ENCODE results near the gene CCDC9.
"Not testable (repeated sequence)": the region's sequence is repeated elsewhere in the genome, so short reads cannot be mapped to it uniquely, and the experiment has no call there.

CCDC9 gene

GRCh38 chr19:47258434-47258833 lies 2.1 kb downstream of the CCDC9 start:
- peak overlapping the region; percentile 69 for H3K4me3 ChIP-seq (ENCODE audit: low read depth, low read length)

DNA sequence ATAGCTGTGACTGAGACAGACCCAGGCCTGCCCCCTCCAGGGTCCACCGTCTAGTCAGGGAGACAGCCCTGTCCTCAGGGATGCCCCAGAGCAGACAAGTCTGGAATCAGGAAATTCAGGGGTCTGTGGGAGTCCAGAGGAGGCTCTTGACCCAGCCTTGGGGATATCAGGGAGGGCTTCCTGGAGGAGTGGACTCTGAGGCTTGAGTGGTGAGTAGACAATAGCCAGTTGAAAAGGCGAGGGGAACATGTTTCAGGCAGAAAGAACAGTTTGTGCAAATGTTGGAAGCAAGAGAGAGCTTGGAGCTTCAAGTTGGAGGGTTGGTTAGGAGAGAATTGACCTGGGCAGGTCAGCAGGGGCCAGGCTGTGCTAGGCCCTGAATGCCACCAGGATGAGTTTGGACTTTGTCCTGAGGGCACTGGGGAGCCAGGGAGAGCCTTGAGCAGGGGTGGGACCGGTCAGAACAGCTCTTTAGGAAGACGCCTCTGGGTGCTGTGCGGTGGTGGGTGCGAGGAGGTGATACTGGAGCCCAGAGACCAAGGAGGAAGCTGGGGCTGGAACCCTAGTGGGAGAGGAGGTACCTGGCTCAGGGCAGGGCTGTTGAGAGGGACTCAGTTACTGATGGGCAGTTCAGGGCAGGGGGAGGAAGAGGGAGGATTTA lies 2.7 kb downstream of the CCDC9 start:
- DNase-seq (ENCODE audit: low read depth) = no peak

More at GRCh38 chr19:47258434-47258833, 2.1 kb downstream of the CCDC9 start:
- no peak for DNase-seq (ENCODE audit: low read depth)

DNA sequence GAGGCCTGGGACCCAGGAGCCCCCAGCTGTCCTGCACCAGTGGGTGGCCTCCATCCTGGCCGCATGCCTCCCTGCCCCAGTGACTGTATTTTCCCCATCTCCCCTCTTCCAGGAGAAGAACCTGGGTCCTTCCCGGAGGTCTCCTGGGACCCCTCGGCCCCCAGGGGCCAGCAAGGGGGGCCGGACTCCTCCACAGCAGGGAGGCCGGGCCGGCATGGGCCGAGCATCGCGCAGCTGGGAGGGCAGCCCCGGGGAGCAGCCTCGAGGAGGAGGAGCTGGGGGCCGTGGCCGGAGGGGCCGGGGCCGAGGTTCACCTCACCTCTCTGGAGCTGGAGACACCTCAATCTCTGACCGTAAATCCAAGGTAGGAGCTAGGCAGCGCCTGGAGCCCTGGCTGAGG lies 4.2 kb downstream of the CCDC9 start:
- DNase-seq (ENCODE audit: low read depth) = no peak
- no peak overlapping the region for H3K4me3 ChIP-seq (ENCODE audit: low read depth, low read length)

More for the DNA sequence above, 2.7 kb downstream of the CCDC9 start:
- H3K4me3 ChIP-seq (ENCODE audit: low read depth, low read length) = peak overlapping the region; percentile 69

GRCh38 chr19:47261946-47262793 lies 5.8 kb downstream of the CCDC9 start:
- not testable (repeated sequence) for DNase-seq (ENCODE audit: low read depth); H3K4me3 ChIP-seq (ENCODE audit: low read depth, low read length)

DNA sequence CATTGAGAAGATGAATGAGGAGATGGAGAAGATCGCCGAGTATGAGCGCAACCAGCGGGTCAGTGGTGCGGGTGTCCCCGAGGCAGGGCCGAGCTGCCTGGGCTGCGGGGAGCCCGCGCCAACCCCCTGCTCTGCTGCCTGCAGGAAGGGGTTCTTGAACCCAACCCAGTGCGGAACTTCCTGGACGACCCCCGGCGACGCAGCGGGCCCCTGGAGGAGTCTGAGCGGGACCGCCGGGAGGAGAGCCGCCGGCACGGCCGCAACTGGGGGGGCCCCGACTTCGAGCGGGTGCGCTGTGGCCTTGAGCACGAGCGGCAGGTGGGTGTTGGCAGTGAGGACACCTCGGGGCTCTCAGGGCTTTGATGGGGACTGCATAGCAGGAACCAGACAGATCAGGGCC lies 8.3 kb downstream of the CCDC9 start:
- DNase-seq (ENCODE audit: low read depth) = no peak
- no peak overlapping the region for H3K4me3 ChIP-seq (ENCODE audit: low read depth, low read length)

- no peak overlapping the region for H3K4me3 ChIP-seq (ENCODE audit: low read depth, low read length)
- no peak for DNase-seq (ENCODE audit: low read depth)
Observed at GRCh38 chr19:47266401-47266941, 10.1 kb downstream of the CCDC9 start.

DNA sequence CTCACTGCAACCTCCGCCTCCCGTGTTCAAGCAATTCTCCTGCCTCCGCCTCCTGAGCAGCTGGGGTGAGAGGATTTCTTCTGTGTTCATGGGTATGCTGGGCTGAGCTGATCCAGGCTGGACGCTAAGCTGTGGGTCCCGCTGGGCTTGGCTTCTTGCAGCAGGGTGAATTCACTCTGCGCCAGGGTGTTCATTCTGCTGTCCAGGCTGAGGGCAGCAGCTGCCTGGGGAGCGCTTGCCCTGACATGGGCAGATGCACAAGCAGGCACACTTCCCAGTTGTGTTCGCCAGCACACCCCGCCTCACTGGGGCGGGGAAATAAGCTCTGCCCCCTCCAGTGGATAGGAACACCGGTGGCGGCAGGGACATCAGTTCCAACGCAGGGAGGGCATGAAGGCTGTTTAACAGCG lies 11.0 kb downstream of the CCDC9 start:
- no peak for DNase-seq (ENCODE audit: low read depth)

GRCh38 chr19:47268028-47268427 lies 11.7 kb downstream of the CCDC9 start:
- H3K4me3 ChIP-seq (ENCODE audit: low read depth, low read length) = no peak overlapping the region
- DNase-seq (ENCODE audit: low read depth) = no peak

More for the DNA sequence above, 11.0 kb downstream of the CCDC9 start:
- H3K4me3 ChIP-seq (ENCODE audit: low read depth, low read length) = no peak overlapping the region

DNA sequence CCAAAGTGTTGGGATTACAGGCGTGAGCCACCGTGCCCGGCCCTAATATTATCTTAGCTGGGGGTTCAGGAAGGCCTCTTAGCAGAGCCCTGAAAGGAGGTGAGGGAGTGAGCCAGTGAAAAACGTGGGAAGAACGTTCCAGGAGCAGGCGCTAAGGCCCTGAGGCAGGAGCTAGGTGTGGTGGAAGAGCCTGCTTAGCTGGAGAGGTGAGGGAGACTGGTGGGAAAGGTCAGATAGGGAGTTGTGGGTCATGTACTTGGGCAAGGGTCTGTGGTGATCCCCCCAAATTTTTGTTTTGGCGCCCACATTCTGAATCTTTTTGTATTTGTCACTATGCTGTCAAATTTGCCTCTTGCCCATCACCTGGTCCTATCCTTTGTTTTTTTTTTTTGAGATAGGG lies 13.3 kb downstream of the CCDC9 start:
- H3K4me3 ChIP-seq (ENCODE audit: low read depth, low read length) = no peak overlapping the region

GRCh38 chr19:47270408-47270807 lies 14.1 kb downstream of the CCDC9 start:
- no peak overlapping the region for H3K4me3 ChIP-seq (ENCODE audit: low read depth, low read length)
- DNase-seq (ENCODE audit: low read depth) = no peak

More for the DNA sequence above, 13.3 kb downstream of the CCDC9 start:
- DNase-seq (ENCODE audit: low read depth) = no peak

DNA sequence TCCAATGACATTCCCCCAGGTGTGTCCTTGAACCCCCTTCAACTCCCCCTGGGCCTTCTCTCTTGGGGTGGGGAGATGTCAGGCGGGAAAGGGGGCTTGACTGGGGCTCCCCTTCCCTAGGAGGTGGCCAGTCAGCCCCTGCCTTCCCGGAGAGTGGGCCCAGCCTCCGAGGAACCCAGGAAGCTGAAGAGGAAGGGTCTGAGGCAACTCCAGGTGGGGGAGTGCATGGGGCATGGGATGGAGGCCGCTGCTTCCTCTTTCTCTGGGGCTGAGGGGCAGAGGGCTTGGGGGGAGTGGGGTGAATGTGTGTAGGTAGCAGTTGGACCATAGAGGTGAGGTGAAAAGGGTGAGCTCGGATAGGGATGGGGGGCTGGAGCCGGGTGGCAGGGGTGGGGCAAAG lies 15.6 kb downstream of the CCDC9 start:
- H3K4me3 ChIP-seq (ENCODE audit: low read depth, low read length) = no peak overlapping the region
- DNase-seq (ENCODE audit: low read depth) = no peak

- H3K4me3 ChIP-seq (ENCODE audit: low read depth, low read length) = peak overlapping the region; percentile 72
- no peak for DNase-seq (ENCODE audit: low read depth)
Observed at GRCh38 chr19:47272448-47273312, 16.4 kb downstream of the CCDC9 start.

DNA sequence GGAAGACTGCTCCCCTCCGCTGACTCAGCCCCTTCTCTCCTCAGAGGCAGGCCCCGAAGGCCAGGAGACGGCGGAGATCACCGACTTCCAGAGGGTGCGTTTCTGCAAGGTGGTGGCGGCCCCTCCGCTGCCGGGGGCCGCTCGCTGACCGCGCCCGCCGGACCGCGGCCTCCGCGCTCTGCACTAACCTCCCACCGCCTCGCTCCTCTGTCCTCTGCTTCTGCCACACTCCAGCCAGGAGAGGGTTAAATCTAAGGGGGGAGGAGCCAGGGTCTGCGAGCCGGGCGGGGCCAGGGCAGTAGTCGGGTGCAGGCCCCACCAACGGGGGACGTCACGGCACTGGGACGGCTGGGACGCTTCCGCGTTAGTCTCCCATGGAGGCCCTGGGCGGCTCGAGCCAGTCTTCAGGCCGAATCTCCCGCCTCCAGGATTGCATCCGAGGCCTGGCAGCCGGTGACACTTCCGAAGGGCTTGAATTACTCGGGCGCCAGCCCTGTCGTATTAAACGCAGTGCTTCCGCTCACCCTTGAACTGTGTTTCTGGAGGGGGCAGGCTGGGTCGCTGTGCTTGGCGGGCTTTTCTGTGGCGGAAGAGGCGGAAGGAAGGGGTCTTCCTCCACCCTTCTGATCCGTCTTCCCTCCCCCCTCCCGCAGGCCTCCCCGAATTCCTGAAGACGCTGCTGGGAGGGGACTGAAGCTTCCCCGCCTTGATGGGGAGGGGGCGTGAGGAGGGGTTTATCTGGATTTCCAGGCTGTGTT lies 17.2 kb downstream of the CCDC9 start:
- H3K4me3 ChIP-seq (ENCODE audit: low read depth, low read length) = peak overlapping the region; percentile 72

DNA sequence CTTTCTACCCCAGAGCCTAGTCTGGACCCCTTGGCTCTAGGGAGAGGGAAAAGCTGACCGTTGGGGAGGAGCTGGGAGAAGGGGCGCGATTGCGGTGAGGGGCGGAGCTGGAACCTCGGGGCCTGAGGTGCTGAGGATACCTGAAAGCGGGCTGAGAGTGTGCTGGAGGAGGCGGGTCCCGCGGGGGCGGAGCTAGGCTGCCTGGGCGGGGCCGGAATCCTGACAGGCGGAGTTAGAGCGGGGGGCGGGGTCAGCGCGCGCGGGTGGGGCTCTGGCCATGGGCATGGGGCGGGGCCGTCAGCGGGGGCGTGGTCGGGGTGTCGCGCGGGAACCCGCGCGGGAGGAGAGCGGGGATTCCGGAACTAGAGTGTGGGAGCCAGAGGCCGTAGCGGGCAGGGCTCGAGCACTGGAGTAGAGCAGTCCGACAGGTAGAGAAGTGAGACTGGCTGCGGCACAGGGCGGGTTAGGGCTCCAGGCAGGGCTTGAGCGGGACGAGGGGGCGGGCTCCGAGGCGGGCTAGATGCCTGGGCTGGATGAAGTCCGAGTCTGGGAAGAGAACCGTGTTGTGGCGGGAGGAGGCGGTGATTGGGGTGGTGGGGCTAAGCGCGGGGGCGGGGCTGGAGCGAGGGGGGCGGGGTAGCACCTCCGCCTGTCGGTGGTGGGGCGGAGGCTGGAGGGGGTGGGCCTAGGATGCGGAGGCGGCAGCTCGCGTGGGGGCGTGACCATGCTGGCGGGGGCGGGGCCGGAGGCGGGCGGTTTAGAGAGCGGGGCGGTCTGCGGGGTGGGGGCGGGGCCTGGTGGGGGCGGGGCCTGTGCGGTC lies 18.0 kb downstream of the CCDC9 start, which contains the start of gene INAFM1:
Gene INAFM1, plus strand, starts transcription at position 815 of the 820 bp plus-strand sequence. CDS start 35 bp downstream, outside the sequence.
- DNase-seq (ENCODE audit: low read depth) = peak; percentile 75
- peak within 1 kb of the TSS; percentile 72 for H3K4me3 ChIP-seq (ENCODE audit: low read depth, low read length)

More for the DNA sequence above, 17.2 kb downstream of the CCDC9 start:
- DNase-seq (ENCODE audit: low read depth) = peak; percentile 78

DNA sequence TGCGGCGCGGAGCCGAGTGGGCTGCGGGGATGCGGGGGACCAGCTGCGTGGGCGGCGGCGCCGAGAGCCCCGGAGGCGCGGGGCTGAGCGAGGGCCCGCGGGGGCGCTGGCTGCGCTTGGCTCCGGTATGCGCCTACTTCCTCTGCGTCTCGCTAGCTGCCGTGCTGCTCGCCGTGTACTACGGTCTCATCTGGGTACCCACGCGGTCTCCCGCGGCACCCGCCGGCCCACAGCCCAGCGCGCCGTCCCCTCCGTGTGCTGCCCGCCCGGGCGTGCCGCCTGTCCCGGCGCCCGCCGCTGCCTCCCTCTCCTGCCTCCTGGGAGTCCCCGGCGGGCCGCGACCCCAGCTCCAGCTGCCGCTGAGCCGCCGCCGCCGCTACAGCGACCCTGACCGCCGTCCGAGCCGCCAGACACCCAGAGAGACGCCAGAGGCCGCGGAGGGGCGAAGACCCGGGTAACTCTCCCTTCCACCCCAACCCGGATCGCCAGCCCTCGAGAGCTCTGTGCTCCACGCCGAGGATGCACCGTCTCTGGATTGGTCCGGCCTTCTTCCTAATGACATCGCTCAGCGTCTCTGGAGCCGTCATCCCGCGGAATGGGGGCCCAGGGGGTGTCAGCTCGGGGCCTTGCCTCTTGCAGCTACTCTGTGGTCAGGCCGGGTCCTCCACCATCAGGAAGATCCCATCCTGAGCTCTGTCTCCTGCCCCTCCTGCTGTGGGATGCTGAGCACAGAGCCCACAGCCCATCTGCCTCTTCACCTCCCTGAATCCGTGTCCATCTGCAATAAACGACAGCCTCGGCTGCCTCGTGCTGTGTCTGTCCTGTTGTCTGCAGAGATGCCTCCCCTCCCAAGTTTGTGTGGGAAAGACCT lies 18.8 kb downstream of the CCDC9 start:
- H3K4me3 ChIP-seq (ENCODE audit: low read depth, low read length) = peak overlapping the region; percentile 48
- no peak for DNase-seq (ENCODE audit: low read depth)

- DNase-seq (ENCODE audit: low read depth) = no peak
- H3K4me3 ChIP-seq (ENCODE audit: low read depth, low read length) = peak overlapping the region; percentile 48
Observed at GRCh38 chr19:47275791-47276461, 19.6 kb downstream of the CCDC9 start.

All from skeletal muscle cell (primary cell).